Right lobe of liver (tissue), 6 donors: ENCODE data around the gene CTSL. TPM values are rescaled to one million over a fixed set of nuclear protein-coding genes. Genes with fewer than 3 reads are reported as not detected.
A peak's percentile ranks its signal among the peaks of the same experiment; 100 is the strongest.

ENCODE experiments used
- ATAC-seq, 4 donors: fragments of 200-7000 bp; cut with Tn5 transposase; one replicate each; pipeline ENCODE4 v1.9.1; 2020; ENCODE audit warnings: mild to moderate bottlenecking in 4 of 4, moderate library complexity in 4 of 4
- DNase-seq, 3 donors: peaks; one replicate each; pipeline ENCODE4 v3.0.0-alpha.2; 2020
- H3K27ac ChIP-seq, 3 donors: fragments of 200-600 bp; one replicate each; pipeline ENCODE4 v1.8.0; 2022
- H3K27me3 ChIP-seq, 2 donors: fragments of 200-600 bp; one replicate each; pipeline ENCODE4 v1.8.0; 2022
- H3K36me3 ChIP-seq, 4 donors: fragments of 200-600 bp; sonication (generic) in 1 of 4; one replicate each; pipeline versions ENCODE4 v1.5.1 to v1.8.0; 2017 to 2022; ENCODE audit warnings: control low read depth in 1 of 4
- H3K4me1 ChIP-seq, 4 donors: fragments of 200-600 bp; sonication (generic) in 1 of 4; one replicate each; pipeline versions ENCODE4 v1.5.1 to v1.8.0; 2017 to 2022; ENCODE audit warnings: control low read depth in 1 of 4
- H3K4me3 ChIP-seq, 3 donors: fragments of 200-600 bp; one replicate each; pipeline ENCODE4 v1.8.0; 2022
- H3K9me3 ChIP-seq, 4 donors: fragments of 200-600 bp; sonication (generic) in 1 of 4; one replicate each; pipeline versions ENCODE4 v1.5.1 to v1.8.0; 2017 to 2022; ENCODE audit warnings: control low read depth in 1 of 4
- POLR2A ChIP-seq: fragments of 450-650 bp; IDR thresholded peaks from one replicate; pipeline ENCODE4 v1.6.1; 2017; ENCODE audit warnings: antibody characterized with exemption, mild to moderate bottlenecking
- WGBS: methylation state at CpG from one replicate; pipeline ENCODE4 v1.1.6; 2018; ENCODE audit warnings: low coverage, low lambda C conversion rate; ENCODE audit not compliant: insufficient coverage; ENCODE audit errors: missing lambda C conversion rate; 5-methylcytosine and 5-hydroxymethylcytosine counted together
- intact Hi-C, 2 donors: fragments of 100-400 bp; cut with DNase I; formaldehyde crosslinking; loops; one replicate each; pipeline versions ENCODE4 v1.11.2 to v1.14.1; 2022
- total RNA-seq, 6 experiments: library from RNA; depleted of rRNA in 2 of 6; stranded (reverse); fragments of >200 nt in 2 of 6; fragmentation: NEBNext Ultra II Directional in 3 of 6; extraction: Animal tissue kit (Norgen Biotek cat#: 25700) in 3 of 6; gene quantifications; one replicate each; pipeline versions ENCODE4 v1.1.0 to v1.2.4, GENCODE V29; 2016 to 2023
- TF ChIP-seq, protein P1 (sequence below), 4 donors: fragments of 200-600 bp in 3 of 4; fragments of 450-650 bp in 1 of 4; IDR thresholded peaks; one replicate each; pipeline versions ENCODE4 v1.5.1 to v1.8.0; 2016 to 2022; ENCODE audit warnings: antibody characterized with exemption in 4 of 4, mild to moderate bottlenecking in 2 of 4
- donor health status: DM: no; HTN: yes; CAD: no.
- donor health status: DM: no; HTN: no; CAD: no.
- donor health status: DM: no; HTN: no; CAD: no.
- donor health status: DM: no; HTN: yes; CAD: no.
- donor health status: DM: no; HTN: yes; CAD: no.

Gene CTSL
- total RNA-seq, 6 experiments from 2014 or later, result 135 to 221 (median 164) TPM

DNA sequence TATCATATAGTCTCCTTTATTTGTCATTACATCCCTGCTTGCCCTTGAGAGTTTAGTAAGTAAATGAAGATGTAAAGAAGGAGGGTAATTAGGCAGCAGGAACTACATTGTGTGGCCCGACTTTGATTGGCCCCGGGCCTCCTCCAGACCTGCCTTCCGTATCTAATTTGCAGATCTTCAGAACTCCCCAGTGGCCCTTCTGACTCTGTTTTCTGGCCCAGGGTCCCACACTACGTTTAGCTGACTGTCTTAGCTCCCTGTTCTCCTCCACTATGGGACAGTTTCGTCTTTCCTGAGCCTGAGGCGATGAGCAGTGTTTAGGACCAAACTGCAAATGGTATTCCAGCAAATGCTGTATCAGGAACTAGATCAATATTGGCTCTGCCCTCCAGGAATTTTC, 21.6 kb upstream of the CTSL start:
- Histone ChIP-seq H3K27ac (no peak overlapping the region), H3K4me1 (peaks cover 0 to 11% (median 0%) of the 10 kb centered on the region in 4 donors), H3K4me3 (no peak overlapping the region), H3K27me3 (no peaks in the 10 kb centered on the region), H3K9me3 (no peaks in the 10 kb centered on the region), H3K36me3 (peaks cover 0 to 38% (median 18%) of the 10 kb centered on the region in 4 donors)
- ATAC-seq (peak in 1 of 4 donors; percentile 21), DNase-seq (no peak)
- intact Hi-C loops, result no loop called here
- WGBS, result 63% methylated on average over 5 of the region's 6 CpGs
- TF ChIP-seq POLR2A, result no peak
- TF ChIP-seq, protein P1, sequence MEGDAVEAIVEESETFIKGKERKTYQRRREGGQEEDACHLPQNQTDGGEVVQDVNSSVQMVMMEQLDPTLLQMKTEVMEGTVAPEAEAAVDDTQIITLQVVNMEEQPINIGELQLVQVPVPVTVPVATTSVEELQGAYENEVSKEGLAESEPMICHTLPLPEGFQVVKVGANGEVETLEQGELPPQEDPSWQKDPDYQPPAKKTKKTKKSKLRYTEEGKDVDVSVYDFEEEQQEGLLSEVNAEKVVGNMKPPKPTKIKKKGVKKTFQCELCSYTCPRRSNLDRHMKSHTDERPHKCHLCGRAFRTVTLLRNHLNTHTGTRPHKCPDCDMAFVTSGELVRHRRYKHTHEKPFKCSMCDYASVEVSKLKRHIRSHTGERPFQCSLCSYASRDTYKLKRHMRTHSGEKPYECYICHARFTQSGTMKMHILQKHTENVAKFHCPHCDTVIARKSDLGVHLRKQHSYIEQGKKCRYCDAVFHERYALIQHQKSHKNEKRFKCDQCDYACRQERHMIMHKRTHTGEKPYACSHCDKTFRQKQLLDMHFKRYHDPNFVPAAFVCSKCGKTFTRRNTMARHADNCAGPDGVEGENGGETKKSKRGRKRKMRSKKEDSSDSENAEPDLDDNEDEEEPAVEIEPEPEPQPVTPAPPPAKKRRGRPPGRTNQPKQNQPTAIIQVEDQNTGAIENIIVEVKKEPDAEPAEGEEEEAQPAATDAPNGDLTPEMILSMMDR (IDR thresholded peaks at IDR 0.05), result no peak

DNA sequence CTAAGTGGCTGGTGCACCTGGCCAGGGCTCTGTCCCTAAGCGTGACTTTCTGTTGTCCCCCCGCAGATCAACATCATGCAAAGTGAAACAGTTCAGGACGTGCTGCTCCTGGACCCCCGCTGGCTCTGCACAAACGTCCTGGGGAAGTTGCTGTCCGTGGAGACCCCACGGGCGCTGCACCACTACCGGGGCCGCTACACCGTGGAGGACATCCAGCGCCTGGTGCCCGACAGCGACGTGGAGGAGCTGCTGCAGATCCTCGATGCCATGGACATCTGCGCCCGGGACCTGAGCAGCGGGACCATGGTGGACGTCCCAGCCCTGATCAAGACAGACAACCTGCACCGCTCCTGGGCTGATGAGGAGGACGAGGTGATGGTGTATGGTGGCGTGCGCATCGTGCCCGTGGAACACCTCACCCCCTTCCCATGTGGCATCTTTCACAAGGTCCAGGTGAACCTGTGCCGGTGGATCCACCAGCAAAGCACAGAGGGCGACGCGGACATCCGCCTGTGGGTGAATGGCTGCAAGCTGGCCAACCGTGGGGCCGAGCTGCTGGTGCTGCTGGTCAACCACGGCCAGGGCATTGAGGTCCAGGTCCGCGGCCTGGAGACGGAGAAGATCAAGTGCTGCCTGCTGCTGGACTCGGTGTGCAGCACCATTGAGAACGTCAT, 19.7 kb upstream of the CTSL start:
- Histone ChIP-seq H3K4me1 (peaks cover 0 to 11% (median 0%) of the 10 kb centered on the region in 4 donors), H3K27me3 (no peaks in the 10 kb centered on the region), H3K4me3 (no peak overlapping the region), H3K9me3 (no peaks in the 10 kb centered on the region), H3K27ac (no peak overlapping the region), H3K36me3 (peaks cover 0 to 37% (median 18%) of the 10 kb centered on the region in 4 donors)
- intact Hi-C loops, result no loop called here
- WGBS, result 98% methylated on average over 10 of the region's 39 CpGs
- ATAC-seq, result peak in 1 of 4 donors; percentile 9
- DNase-seq, result no peak
- TF ChIP-seq, protein P1 (IDR thresholded peaks at IDR 0.05), result no peak
- no peak for TF ChIP-seq POLR2A

DNA sequence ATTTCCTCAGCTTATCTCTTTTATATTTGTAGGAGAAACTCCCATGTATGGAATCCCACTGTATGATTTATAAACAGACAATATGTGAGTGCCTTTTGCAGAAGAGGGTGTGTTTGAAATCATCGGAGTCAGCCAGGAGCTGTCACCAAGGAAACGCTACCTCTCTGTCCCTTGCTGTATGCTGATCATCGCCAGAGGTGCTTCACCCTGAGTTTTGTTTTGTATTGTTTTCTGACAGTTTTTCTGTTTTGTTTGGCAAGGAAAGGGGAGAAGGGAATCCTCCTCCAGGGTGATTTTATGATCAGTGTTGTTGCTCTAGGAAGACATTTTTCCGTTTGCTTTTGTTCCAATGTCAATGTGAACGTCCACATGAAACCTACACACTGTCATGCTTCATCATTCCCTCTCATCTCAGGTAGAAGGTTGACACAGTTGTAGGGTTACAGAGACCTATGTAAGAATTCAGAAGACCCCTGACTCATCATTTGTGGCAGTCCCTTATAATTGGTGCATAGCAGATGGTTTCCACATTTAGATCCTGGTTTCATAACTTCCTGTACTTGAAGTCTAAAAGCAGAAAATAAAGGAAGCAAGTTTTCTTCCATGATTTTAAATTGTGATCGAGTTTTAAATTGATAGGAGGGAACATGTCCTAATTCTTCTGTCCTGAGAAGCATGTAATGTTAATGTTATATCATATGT, 18.0 kb upstream of the CTSL start:
- H3K4me3 ChIP-seq, result no peak overlapping the region
- no peaks in the 10 kb centered on the region for H3K9me3 ChIP-seq
- H3K27me3 ChIP-seq, result no peaks in the 10 kb centered on the region
- no peak overlapping the region for H3K27ac ChIP-seq
- peaks cover 0 to 11% (median 0%) of the 10 kb centered on the region in 4 donors for H3K4me1 ChIP-seq
- 65% methylated on average over 6 of the region's 6 CpGs for WGBS
- no peak for DNase-seq
- intact Hi-C loops, result no loop called here
- no peak for ATAC-seq
- peaks cover 0 to 32% (median 15%) of the 10 kb centered on the region in 4 donors for H3K36me3 ChIP-seq
- TF ChIP-seq POLR2A, result no peak
- TF ChIP-seq, protein P1 (IDR thresholded peaks at IDR 0.05), result no peak

DNA sequence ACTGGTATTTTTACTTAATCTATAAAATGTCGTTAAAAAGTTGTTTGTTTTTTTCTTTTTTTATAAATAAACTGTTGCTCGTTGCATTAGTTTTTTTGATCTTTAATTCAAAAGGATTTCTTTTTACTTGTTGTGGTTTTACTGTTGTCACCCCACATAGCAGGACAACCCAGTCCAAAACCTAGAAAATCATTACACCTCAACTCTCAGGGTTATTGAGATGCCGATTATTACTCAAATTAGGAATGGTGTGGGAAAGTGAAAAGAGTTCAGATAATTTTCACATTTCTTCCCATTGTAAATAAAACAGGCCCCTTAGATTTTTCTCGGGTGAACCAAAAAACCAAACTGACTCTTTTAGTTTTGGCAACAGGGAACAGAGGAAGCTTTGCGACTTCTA, 17.4 kb upstream of the CTSL start:
- Histone ChIP-seq H3K9me3 (no peaks in the 10 kb centered on the region), H3K27me3 (no peaks in the 10 kb centered on the region), H3K36me3 (peaks cover 0 to 32% (median 14%) of the 10 kb centered on the region in 4 donors), H3K4me1 (peaks cover 0 to 11% (median 0%) of the 10 kb centered on the region in 4 donors), H3K27ac (no peak overlapping the region), H3K4me3 (no peak overlapping the region)
- DNase-seq (no peak), ATAC-seq (no peak)
- 68% methylated on average over 5 of the region's 5 CpGs for WGBS
- no peak for TF ChIP-seq POLR2A
- TF ChIP-seq, protein P1 (IDR thresholded peaks at IDR 0.05), result no peak
- intact Hi-C loops, result no loop called here
